ENCODE results near the gene LHX6.
A peak's percentile ranks its signal among the peaks of the same experiment; 100 is the strongest.

LHX6 gene

GRCh38 chr9:122228568-122229484 lies at the start of gene LHX6:
LHX6 (minus strand) TSS chr9:122228957; CDS start chr9:122228740, 217 bp downstream.
- no peak for DNase-seq

- DNase-seq = no peak
These were observed 48.6 kb upstream of the LHX6 start for GRCh38 chr9:122277285-122277897.

- no peak for DNase-seq
These were observed 47.3 kb upstream of the LHX6 start for GRCh38 chr9:122276096-122276495.

DNA sequence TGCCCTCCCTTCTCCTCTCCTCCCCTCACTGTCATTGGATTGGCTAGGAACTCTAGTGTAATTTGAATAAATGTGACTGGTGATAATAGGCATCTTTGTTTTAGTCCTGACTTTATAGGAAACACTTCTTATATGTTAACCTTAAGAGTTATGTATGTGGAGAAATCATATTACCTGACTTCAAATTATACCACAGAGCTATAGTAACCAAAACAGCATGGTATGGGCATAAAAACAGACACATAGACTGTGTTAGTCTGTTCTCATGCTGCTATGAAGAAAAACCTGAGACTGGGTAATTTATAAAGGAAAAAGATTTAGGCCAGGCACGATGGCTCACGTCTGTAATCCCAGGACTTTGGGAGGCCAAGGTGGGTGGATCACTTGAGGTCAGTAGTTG lies 45.3 kb upstream of the LHX6 start:
- no peak for DNase-seq

DNA sequence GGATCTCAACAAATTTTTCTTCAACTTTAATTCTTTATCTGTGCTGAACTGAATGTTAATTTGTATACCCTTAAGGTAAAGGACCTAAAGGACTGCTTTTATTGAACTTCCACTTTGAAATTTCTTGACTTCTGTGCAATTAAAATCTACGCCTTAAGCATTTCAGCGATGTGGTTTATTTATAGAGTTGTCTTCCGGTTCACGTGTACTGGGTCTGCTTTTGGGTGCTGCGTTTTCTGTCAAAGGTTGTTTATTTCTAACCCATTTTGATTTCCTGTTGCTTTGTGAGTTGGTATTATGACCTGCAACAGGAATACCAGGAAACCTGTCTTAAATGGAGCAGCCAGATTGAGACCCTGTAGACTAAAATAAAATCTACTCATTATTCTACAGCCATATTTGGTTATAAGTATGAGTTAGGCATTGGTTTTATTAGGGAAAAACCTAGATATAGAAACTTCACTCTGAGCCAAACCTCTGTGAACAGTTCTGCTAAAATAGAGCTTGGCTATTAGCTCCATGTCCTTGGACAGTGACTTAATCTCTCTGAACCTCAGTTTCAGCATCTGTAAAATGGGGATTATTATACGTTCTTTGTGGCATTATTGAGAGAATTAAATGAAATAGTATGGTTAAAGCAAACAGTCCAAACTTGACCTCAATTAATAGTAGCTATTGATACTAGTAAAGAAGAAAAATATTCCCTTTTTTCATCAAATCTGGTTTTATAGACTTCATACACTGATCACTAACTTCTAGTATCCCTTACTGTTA lies 39.5 kb upstream of the LHX6 start:
- no peak for DNase-seq

DNA sequence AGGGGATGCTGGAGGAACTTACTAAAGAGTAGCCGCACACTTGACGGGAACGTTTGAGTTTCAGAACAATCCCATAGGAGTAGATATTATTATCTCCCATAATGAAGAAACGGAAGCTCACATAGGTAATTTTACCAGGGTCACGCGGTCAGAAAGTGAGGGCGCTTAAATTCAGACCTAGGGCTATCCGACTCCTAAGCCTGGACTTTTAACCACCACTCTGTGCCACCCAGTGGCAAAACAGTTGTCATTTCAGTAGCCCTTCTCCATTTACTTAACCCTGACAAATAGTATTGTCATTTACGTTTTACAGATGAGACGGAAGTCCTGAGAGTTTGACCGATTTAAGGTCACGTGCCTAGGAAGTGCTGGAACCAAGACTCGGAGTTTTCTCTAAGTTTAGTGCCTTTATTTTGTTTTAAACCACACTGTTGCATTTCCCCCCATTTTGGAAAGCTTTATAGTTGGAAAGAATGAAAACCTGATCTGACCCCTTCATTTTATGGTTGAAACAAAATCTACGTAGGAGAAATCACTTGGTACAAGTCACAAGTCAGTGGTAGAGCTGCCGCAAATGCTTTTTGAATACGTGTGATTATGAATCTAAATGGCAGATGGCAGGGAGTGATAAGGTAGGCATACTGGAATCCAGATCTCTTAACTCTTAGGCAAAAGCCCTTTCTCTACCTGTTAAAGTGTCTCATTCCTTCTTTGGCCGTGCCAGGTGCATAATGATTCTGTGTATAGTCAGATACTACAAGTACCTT lies 36.6 kb upstream of the LHX6 start:
- peak; percentile 7 for DNase-seq

DNA sequence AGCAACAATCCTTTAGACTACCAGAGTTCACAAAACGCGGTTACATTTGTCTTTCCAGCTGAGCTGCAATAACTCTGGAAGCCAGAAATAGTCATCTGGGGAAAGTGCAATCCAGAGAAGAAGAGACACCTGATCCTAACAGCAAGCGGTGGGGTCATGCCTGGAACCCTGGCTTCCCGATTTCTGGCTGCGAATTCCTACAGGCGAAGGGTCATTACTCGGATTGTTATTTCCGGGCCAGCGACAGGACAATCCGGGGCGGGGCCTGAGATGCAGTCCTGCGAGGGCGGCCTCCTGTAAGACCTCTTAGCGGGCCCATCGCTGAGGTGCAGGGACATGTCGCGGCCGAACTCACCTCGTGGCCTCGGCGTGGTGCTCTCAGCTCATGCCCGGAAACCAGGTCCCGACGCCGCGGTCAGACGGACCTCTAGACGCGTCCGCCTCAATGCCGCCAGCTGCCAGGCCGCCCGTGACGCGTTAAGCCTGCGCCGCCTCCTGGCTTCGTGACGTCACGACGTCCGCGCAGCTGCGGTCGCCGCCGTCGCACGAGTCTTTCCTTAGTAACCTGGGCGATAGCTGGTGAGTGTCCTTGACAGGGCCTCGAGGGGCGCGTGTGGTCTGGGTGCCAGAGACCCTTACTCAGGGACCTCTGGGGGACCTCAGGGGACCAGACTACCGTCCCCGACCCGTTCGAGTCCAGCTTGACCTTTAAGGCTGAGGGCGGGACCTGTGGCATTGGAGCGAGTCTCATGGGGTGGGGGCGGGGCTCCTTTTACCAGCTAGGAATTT lies 35.8 kb upstream of the LHX6 start, which contains the start of the genes MRRF and RBM18:
Gene MRRF, plus strand, starts transcription at position 523 of the 789 bp plus-strand sequence. CDS start 6,010 bp downstream, outside the sequence.
Gene RBM18, minus strand, starts transcription at position 481 of the 789 bp plus-strand sequence. CDS start 3,348 bp downstream, outside the sequence.
- peak; percentile 88 for DNase-seq

DNA sequence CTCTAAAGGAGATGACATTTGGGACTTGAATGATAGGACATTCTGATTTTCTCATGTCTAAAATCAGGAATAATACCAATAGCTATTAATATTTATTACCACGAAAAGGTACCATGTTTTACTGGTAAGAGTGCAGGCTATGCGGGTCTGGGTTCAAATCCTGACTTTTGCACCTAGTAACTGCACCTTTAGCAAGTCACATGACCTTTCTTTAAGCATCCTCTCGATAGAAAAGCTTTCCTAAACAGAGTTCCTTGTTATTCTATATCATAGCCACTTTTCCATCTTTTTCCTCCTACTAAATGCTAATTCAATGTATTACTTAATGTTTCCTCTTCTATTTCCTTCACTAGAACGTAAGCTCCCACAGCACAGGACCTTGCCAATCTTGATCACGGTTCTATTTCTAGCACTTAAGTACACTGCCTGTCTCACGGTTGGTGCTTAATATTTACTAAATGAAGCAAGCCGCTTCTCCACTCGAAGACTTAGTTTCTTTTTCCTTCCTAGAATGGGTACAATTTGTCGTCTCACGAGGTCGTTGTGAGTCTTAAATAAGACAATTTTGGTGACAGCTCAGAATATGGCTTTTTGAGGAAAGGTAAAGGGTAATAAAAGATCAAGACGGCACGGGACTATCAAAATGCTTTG lies 35.1 kb upstream of the LHX6 start:
- DNase-seq = no peak

DNA sequence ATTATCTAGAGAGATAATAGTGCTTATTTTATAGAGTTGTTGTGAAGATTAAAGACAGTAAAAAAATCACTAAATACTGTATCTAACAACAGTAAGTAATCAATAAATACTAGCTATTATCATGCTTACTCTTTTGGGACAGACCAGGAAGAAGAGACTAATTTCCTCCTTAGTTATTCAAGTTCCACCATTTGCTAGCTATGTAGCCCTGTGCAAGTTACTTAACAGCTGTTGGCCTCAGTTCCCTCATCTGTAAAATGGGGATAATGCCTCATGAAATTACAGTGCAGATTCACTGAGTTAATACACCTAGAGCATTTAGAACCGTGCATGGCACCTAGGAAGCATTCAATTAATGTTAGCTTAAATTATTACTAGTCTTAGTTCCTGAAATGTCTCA lies 33.3 kb upstream of the LHX6 start:
- no peak for DNase-seq

GRCh38 chr9:122261469-122261881 lies 32.7 kb upstream of the LHX6 start:
- no peak for DNase-seq

DNA sequence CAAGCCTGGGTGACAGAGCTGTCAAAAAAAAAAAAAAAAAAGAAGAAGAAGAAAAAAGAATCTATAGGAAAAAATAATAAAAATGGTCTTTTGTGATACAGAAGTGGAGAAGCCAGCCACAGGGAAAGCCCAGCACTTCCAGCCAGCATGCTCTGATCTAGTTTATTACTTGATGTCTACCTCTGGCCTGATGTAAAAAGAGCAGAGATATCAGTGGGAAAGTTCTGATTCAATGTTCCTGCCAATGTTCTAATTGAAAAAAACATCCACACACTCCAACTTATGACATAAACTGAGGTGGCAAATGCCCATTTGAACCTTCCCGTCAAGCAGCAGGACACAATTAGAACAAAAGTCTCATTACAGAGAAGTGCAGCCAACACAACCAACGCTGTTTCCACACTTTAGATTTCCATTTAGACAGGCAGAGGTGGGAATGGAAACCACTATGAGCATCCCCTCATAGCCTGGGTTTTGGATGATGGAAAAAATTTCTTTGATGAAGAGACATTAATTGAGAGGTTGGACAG lies 30.2 kb upstream of the LHX6 start:
- DNase-seq = no peak

DNA sequence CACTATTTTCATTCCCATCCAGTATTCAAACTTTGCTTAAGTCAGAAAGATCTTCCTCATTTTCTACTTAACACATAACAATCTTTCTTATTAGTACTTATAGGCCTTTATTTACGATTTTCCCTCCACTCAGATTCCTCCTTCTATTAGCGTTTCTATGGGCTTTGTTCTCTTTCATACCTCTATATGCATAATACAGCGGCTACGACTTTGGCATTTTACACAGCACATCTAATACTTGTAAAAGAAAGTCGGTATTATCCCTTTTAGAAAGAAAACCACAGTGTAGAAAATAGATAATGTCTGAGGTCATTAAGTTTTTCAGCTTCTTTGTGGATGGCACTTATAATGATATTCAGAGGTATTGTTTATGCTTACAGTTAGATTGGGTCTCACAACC lies 27.4 kb upstream of the LHX6 start:
- no peak for DNase-seq

DNA sequence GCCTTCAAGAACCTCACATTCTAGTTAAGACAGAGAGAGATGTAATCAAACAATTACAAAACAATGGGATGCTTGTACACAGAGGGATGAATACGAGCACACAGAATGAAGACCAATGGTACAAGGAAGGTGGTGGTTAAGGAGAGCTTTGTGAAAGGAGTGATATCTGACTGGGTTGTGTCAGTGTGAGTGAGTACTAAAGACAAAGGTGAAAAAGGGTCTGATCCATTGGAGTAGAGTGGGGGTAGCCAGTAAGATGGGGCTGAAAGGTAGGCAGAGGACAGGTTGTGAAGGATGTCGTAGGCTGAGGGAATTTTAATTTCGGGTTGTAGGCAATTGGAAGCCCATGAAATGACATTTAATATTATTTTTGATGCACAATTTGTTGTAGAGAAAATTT lies 26.0 kb upstream of the LHX6 start:
- DNase-seq = no peak

DNA sequence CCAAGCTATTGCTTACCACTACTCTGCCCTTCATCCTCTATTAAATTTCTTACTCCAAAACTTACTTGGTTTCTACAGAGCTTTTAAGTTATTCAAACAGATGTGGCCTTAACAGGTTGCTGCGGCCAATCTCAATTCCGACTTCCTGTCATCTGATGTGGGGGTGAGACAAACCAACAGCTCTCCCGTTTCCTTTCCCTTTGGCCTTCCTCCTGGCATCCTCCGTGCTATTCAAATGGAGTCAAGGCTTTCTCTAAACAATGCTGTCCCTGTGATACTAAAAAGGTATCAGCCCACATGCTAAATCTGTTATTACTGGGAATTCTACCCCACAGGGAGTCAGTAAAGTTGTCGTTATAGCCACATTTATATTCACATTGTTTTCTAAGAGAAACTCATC lies 24.0 kb upstream of the LHX6 start:
- no peak for DNase-seq

- no peak for DNase-seq
These were observed 22.6 kb upstream of the LHX6 start for GRCh38 chr9:122251351-122251750.

- DNase-seq = no peak
These were observed 19.7 kb upstream of the LHX6 start for GRCh38 chr9:122248448-122248865.

- no peak for DNase-seq
These were observed 17.9 kb upstream of the LHX6 start for GRCh38 chr9:122246666-122247065.

DNA sequence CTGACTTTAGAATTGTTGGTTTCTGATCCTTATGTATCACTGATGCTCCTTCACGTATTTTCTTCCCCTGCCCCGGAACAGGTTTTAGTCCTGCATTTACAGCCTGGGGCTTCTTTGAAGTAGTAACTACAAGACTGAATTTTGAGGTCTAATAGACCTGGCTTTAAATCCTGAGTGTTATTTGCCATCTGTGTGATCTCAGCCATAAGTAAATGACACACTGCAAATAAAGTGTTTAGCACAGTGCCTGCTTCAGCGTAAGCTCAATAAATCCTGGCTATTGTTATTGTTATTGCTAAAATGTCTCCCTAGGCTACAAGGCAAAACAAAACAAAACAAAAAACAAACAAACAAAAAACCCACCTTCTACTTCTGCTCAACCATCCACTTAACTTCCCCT lies 15.6 kb upstream of the LHX6 start:
- no peak for DNase-seq

DNA sequence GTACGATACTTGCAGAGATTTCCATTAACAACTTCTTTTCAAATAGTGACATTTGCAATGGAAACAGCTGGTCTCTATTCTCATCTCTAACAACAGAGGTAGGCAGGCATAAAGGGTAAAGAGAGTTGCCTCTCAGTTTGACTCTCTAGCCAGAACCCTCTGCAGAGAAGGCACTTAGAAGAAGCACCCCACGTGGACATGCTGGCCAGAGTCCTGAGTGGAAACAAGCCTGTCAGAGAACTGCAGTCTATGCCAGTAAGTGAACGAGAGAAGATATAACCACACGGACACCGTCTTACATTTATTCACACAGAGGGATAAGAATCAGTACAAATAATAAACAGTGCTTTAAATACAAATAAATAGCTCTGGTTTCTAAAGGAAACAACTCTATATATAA lies 11.0 kb upstream of the LHX6 start:
- no peak for DNase-seq

- DNase-seq = no peak
These were observed 7.9 kb upstream of the LHX6 start for GRCh38 chr9:122236681-122237080.
